ENCODE data around the gene PERM1. TPM values are rescaled to one million over a fixed set of nuclear protein-coding genes. Genes with fewer than 3 reads are reported as not detected.
A peak's percentile ranks its signal among the peaks of the same experiment; 100 is the strongest.

The PERM1 gene
- total and polyA plus RNA-seq, 2 of the 13 experiments (the other 11 are each of a cell fraction or from before 2014, with no cell fraction given), result 0.04 to 0.29 TPM

DNA sequence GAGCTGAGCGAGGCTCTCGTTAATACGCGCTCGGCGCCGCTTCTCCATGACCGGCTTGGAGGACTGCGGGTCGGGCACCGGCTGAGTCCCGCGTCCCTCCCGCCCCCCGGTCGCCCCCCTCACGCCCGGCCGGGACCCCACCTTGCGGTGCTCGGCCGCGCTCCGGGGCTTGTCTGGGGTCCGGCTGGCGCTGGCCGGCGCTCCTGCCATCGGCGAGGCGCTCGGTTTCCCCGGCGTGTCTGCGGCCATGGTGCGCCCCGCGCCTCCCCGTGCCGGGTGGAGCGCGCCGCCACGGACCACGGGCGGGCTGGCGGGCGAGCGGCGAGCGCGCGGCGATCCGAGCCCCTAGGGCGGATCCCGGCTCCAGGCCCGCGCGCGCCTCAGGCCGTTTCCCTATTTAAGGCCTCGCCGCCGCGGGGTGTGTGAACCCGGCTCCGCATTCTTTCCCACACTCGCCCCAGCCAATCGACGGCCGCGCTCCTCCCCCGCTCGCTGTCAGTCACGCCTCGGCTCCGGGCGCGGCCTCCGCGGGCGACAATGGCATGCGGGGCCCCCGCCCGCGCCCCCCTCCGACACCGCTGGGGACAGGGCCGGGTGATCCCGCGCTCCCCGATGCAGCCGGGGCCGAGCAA is 17.9 kb upstream of the PERM1 start, which contains the start of gene HES4 (continued):
- TF ChIP-seq, protein P1, sequence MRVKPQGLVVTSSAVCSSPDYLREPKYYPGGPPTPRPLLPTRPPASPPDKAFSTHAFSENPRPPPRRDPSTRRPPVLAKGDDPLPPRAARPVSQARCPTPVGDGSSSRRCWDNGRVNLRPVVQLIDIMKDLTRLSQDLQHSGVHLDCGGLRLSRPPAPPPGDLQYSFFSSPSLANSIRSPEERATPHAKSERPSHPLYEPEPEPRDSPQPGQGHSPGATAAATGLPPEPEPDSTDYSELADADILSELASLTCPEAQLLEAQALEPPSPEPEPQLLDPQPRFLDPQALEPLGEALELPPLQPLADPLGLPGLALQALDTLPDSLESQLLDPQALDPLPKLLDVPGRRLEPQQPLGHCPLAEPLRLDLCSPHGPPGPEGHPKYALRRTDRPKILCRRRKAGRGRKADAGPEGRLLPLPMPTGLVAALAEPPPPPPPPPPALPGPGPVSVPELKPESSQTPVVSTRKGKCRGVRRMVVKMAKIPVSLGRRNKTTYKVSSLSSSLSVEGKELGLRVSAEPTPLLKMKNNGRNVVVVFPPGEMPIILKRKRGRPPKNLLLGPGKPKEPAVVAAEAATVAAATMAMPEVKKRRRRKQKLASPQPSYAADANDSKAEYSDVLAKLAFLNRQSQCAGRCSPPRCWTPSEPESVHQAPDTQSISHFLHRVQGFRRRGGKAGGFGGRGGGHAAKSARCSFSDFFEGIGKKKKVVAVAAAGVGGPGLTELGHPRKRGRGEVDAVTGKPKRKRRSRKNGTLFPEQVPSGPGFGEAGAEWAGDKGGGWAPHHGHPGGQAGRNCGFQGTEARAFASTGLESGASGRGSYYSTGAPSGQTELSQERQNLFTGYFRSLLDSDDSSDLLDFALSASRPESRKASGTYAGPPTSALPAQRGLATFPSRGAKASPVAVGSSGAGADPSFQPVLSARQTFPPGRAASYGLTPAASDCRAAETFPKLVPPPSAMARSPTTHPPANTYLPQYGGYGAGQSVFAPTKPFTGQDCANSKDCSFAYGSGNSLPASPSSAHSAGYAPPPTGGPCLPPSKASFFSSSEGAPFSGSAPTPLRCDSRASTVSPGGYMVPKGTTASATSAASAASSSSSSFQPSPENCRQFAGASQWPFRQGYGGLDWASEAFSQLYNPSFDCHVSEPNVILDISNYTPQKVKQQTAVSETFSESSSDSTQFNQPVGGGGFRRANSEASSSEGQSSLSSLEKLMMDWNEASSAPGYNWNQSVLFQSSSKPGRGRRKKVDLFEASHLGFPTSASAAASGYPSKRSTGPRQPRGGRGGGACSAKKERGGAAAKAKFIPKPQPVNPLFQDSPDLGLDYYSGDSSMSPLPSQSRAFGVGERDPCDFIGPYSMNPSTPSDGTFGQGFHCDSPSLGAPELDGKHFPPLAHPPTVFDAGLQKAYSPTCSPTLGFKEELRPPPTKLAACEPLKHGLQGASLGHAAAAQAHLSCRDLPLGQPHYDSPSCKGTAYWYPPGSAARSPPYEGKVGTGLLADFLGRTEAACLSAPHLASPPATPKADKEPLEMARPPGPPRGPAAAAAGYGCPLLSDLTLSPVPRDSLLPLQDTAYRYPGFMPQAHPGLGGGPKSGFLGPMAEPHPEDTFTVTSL (CRISPR knock-in tag; IDR thresholded peaks at IDR 0.05; ENCODE audit: borderline replicate concordance), result no peak
- TF ChIP-seq ZNF660 (CRISPR knock-in tag; IDR thresholded peaks at IDR 0.05; ENCODE audit: borderline replicate concordance, low read depth) (no peak), RAD21 (CRISPR knock-in tag; IDR thresholded peaks at IDR 0.05) (peak; percentile 17; the same call in 1 of the 2 replicates), ZXDC (CRISPR knock-in tag; IDR thresholded peaks at IDR 0.05) (0 out of 2 replicates have a peak, but pooled peaks have one; percentile 4), ZNF761 (CRISPR knock-in tag; conservative IDR thresholded peaks at IDR 0.05) (peak; percentile 59; the same call in 1 of the 2 replicates), KLF16 (CRISPR knock-in tag; IDR thresholded peaks at IDR 0.05) (peak in 1 of 2 experiments; percentile 7; a peak in 1 of 4 replicates), ZFP1 (CRISPR knock-in tag; IDR thresholded peaks at IDR 0.05) (no peak), ARID5B (CRISPR knock-in tag; IDR thresholded peaks at IDR 0.05) (peak; percentile 23; the same call in 1 of the 2 replicates), KDM6A (CRISPR knock-in tag; IDR thresholded peaks at IDR 0.05; ENCODE audit: low read depth) (no peak), TMF1 (CRISPR knock-in tag; IDR thresholded peaks at IDR 0.05; ENCODE audit: low read depth) (peak; percentile 73; the same call in 1 of the 2 replicates), ZNF484 (CRISPR knock-in tag; IDR thresholded peaks at IDR 0.05; ENCODE audit: borderline replicate concordance, low read depth) (no peak), KLF6 (CRISPR knock-in tag; IDR thresholded peaks at IDR 0.05) (0 out of 2 replicates have a peak, but pooled peaks have one; percentile 10)
- TF ChIP-seq, protein P2, sequence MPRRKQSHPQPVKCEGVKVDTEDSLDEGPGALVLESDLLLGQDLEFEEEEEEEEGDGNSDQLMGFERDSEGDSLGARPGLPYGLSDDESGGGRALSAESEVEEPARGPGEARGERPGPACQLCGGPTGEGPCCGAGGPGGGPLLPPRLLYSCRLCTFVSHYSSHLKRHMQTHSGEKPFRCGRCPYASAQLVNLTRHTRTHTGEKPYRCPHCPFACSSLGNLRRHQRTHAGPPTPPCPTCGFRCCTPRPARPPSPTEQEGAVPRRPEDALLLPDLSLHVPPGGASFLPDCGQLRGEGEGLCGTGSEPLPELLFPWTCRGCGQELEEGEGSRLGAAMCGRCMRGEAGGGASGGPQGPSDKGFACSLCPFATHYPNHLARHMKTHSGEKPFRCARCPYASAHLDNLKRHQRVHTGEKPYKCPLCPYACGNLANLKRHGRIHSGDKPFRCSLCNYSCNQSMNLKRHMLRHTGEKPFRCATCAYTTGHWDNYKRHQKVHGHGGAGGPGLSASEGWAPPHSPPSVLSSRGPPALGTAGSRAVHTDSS (CRISPR knock-in tag; conservative IDR thresholded peaks at IDR 0.05), result no peak
- TF ChIP-seq, protein P3, sequence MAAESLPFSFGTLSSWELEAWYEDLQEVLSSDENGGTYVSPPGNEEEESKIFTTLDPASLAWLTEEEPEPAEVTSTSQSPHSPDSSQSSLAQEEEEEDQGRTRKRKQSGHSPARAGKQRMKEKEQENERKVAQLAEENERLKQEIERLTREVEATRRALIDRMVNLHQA (CRISPR knock-in tag; IDR thresholded peaks at IDR 0.05), result no peak
